NB4 (cell line): ENCODE results near the gene PRIMPOL.
"Not testable (repeated sequence)": the region's sequence is repeated elsewhere in the genome, so short reads cannot be mapped to it uniquely, and the experiment has no call there.

Experiments
- DNase-seq: peaks from one replicate; pipeline ENCODE4 v3.0.0; 2010; ENCODE audit warnings: low read depth
- H3K4me3 ChIP-seq: one replicate; pipeline ENCODE4 v1.5.1; 2011; ENCODE audit warnings: mild to moderate bottlenecking, low read depth, low read length, moderate library complexity
- MYC ChIP-seq: IDR thresholded peaks from 2 replicates; pipeline ENCODE4 v1.6.1; 2011; ENCODE audit warnings: low read depth, low read length
- POLR2A ChIP-seq: IDR thresholded peaks from 2 replicates; pipeline ENCODE4 v1.6.1; 2011; ENCODE audit warnings: mild to moderate bottlenecking; ENCODE audit not compliant: insufficient read length; ENCODE audit errors: extremely low read depth
- TF ChIP-seq, protein P1 (sequence below): IDR thresholded peaks from one replicate; pipeline ENCODE4 v1.5.1; 2012; ENCODE audit warnings: low read depth, low read length
- TF ChIP-seq, protein P2 (sequence below): IDR thresholded peaks from 2 replicates; pipeline ENCODE4 v1.6.1; 2011; ENCODE audit warnings: low read depth, low read length

The PRIMPOL gene

DNA sequence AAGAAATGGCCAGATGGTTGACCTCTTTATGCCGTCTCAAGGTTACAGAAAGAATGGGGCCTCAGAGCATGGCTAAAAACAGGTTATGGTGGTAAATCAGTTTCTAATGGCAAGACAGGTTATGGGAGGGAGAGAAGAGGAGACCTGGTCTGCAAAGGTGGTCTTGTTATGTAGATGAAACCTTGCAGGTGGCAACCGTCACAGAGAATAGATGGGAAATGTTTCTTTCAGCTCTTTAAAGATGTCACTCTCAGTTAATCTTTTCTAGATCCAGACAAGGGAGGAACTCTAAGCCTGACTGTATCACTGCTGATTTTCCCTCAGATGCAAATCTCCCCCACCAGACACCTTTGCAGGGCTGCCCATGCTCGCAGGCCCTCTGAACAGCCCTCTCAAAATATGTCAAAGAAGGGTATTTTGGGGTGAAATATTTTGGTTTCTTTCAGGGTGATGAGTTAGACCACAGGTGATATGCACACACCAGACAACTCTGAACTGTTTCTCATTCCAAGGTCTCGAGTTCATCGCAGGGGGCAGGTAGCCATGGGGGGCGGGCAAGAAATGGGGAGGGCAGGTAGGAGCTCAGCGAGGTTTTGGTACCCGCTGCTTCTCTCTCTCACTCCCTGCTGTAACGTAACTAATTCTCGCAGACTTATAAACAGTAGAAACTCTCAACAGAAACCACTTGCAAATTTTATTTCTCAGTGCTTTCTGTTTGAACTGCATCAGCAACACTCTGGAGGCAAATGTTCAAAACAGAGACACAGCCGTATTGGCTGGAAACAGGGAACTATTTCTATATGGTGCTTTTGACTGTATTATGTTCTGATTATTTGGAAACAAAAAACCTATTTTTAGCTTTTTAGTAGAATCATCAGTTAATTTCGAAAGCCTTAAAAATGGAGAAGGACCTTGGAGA lies 32.6 kb upstream of the PRIMPOL start:
- no peak for DNase-seq
- TF ChIP-seq MYC: no peak
- TF ChIP-seq, protein P1, sequence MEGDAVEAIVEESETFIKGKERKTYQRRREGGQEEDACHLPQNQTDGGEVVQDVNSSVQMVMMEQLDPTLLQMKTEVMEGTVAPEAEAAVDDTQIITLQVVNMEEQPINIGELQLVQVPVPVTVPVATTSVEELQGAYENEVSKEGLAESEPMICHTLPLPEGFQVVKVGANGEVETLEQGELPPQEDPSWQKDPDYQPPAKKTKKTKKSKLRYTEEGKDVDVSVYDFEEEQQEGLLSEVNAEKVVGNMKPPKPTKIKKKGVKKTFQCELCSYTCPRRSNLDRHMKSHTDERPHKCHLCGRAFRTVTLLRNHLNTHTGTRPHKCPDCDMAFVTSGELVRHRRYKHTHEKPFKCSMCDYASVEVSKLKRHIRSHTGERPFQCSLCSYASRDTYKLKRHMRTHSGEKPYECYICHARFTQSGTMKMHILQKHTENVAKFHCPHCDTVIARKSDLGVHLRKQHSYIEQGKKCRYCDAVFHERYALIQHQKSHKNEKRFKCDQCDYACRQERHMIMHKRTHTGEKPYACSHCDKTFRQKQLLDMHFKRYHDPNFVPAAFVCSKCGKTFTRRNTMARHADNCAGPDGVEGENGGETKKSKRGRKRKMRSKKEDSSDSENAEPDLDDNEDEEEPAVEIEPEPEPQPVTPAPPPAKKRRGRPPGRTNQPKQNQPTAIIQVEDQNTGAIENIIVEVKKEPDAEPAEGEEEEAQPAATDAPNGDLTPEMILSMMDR: no peak
- TF ChIP-seq POLR2A: no peak
- TF ChIP-seq, protein P2, sequence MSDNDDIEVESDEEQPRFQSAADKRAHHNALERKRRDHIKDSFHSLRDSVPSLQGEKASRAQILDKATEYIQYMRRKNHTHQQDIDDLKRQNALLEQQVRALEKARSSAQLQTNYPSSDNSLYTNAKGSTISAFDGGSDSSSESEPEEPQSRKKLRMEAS: no peak
- no peak overlapping the region for H3K4me3 ChIP-seq

DNA sequence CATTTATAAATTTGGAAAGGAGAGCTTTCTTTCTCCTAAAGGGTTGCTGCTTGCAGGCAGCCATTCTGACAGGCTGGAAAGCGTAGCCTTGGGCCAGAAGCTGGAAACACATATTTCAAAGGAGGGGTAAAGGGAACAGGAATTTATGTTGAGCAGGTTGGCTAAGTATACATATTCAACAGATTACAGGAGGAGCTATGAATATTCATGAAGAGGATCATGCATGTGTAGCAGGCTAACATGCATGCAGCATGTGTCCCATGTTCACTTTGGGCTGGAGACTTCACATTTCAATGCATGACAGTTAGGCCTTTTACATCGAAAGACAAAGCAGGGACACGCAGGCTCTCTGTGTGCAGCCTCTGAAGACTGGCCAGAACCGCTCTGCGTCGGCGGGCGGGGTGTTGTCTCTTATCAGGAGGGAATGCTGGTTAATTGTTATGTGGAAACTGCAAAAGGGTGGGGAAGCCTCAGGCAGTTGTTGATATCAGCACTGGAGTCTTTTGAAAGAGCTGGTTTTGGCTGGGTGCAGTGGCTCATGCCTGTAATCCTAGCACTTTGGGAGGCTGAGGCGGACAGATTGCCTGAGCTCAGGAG lies 31.8 kb upstream of the PRIMPOL start:
- no peak overlapping the region for H3K4me3 ChIP-seq
- DNase-seq: peak; percentile 10
- TF ChIP-seq, protein P1: no peak
- TF ChIP-seq POLR2A (no peak), MYC (no peak)
- TF ChIP-seq, protein P2: no peak

DNA sequence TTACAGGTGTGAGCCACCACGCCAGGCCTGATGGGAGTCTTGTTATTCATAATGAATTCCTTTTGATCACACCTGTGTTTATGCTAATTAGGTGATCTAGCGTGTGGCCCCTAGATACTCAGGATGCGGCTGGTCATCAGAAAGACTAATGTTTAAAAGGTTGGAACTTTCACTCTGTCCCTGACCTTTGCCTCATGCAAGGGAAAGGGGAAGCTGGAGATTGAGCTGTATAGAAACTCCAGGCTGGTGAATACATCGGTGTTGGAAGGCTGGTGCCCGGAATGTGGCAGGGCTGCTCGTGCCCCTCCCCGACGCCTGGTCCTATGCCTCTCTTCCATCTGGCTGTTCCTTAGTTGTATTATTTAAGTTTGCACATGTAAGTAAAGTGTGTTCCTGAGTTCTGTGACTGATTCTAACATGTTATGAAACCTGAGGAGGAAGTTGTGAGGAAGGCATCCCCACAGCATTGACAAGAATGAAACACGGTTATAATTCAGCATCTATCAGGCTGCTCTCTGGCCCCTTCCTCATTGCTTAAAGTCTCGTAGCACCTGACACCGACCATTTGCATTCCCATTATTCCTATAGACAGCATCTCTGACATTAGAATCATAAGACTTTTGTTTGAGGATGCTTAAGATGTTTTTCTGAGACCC lies 29.2 kb upstream of the PRIMPOL start:
- no peak for DNase-seq
- H3K4me3 ChIP-seq: no peak overlapping the region
- TF ChIP-seq, protein P2: no peak
- TF ChIP-seq POLR2A (no peak), MYC (no peak)
- TF ChIP-seq, protein P1: no peak

DNA sequence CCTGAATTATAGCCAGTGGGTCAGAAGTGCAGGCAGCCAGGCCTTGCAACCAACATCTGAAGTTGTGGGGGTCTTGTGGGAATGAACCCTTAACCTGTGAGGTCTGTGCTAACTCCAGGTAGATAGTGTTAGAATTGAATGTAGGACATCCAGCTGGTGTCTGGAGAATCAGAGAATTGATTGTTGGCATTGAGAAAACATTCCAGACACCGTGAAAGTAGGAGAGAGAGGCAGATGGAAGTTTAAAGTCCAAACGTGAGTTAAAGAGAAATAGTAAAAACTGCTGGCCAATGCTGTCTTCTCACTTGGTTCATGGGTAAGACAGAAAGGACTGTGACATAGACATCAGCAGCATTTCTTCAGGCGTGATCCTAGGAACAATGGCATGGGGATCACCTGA lies 28.0 kb upstream of the PRIMPOL start:
- no peak overlapping the region for H3K4me3 ChIP-seq
- no peak for DNase-seq
- no peak for TF ChIP-seq POLR2A
- TF ChIP-seq, protein P1: no peak

DNA sequence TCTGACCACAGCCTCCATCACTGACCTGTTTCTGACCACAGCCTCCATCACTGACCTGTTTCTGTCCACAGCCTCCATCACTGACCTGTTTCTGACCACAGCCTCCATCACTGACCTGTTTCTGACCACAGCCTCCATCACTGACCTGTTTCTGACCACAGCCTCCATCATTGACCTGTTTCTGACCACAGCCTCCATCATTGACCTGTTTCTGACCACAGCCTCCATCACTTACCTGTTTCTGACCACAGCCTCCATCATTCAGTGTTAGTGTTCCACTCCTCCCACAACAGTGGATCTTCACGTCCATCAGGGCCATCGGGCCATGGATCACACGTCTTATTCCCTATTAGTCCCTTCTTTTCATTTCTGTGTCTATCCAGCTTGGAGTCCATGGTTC lies 25.0 kb upstream of the PRIMPOL start:
- H3K4me3 ChIP-seq: not testable (repeated sequence)

DNA sequence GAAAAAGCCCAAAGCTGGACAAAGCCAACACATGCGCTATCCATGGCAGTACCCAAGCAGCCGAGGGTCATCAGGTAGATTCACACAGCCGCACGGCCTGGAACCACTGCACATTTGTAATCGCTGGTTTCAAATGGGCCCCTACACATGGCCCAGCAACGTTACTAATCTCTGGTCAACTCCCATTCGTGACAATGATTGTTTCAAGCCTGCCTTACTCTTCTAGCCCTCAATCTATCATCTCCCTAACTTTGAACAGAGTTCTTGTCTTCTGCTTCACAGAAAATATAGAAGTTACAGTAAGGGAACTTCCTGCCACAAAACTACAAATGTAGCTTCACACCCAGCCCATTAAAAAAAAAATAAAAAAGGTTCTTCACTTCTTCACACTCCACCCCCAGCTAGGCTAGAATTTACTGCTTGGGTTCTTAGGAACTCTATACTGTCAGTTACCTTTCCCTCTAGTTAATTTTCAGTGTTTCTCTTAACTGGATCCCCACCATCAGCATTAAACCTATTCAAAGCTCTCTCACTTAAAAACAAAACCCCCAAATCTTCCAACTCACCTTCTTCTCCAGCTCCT lies 24.5 kb upstream of the PRIMPOL start:
- no peak for DNase-seq
- H3K4me3 ChIP-seq: no peak overlapping the region
- TF ChIP-seq, protein P2: no peak
- TF ChIP-seq, protein P1: no peak
- TF ChIP-seq MYC: no peak
- TF ChIP-seq POLR2A: no peak

More for the DNA sequence above, 25.0 kb upstream of the PRIMPOL start:
- not testable (repeated sequence) for DNase-seq

DNA sequence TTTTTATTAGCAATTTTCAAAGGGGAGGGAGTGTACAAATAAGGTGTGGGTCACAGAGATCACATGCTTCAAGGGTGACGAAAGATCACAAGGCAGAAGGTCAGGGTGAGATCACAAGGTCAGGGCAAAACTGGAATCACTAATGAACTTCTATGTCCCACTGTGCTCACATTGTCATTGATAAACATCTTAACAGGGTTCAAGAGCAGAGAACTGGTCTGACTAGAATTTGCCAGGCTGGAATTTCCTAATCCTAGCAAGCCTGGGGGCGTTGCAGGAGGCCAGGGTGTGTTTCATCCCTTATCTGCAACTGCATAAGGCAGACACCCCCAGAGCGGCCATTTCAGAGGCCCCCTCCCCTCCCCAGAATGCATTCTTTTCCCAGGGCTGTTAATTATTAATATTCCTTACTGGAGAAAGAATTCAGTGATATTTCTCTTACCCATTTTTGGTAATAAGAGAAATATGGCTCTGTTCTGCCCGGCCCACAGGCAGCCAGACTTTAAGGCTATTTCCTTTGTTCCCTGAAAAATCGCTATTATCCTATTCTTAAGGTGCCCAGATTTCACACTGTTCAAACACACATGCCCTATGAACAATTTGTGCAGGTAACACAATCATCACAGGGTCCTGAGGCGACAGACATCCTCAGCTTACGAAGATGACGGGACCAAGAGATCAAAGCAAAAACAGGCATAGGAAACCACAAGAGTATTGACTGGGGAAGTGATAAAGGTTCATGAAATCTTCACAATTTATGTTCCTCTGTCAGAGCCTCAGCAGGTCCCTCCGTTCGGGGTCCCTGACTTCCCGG lies 23.5 kb upstream of the PRIMPOL start:
- DNase-seq, H3K4me3 ChIP-seq: not testable (repeated sequence)
